HL-60 (cell line): Measurements from ENCODE around the gene TRABD2B.

Source experiments
- CTCF ChIP-seq: IDR thresholded peaks from one replicate; pipeline ENCODE4 v1.5.1; 2011; ENCODE audit warnings: low read length, control low read depth, inconsistent platforms; ENCODE audit not compliant: insufficient read depth
- GABPA ChIP-seq: IDR thresholded peaks from 2 replicates; pipeline ENCODE4 v1.6.1; 2012; ENCODE audit warnings: low read depth
- POLR2AphosphoS5 ChIP-seq: IDR thresholded peaks from 2 replicates; pipeline ENCODE4 v1.6.1; 2012; ENCODE audit warnings: low read depth
- REST ChIP-seq: IDR thresholded peaks from 2 replicates; pipeline ENCODE4 v1.6.1; 2012; ENCODE audit warnings: low read depth; ENCODE audit not compliant: insufficient replicate concordance
- SPI1 ChIP-seq: IDR thresholded peaks from 2 replicates; pipeline ENCODE4 v1.6.1; 2012; ENCODE audit warnings: low read depth, mild to moderate bottlenecking, borderline replicate concordance

DNA sequence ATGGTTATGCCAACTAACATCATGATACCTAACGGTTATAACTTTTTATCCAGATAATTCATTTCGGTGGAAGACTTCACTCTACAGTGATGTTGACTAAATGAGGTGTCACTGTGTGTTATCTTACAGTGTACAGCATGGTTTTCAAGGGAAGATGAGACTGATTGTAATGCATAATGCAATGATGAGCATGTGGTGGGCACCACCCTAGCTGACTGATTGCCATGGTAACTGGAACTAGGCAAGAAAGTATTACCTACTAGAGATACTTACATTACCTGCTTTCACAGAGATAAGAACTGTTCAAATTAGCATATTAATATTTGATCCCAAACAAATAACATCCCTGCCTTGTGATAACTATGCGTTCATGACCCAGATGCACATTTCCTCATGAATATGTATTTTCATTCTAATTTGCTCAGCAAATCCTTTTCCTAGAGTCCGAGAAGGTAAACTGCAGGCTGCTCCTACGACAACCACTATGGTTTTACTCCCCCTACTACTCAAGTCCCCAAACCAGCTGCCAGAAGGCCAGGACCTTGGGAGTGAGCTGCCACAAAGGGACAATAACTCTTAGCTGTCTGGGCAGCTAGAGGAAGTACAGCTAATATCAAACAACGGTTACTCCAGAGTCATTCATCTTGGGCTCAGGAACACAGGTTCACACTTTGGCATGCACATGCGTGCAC is 29.2 kb downstream of the TRABD2B start:
- TF ChIP-seq CTCF (no peak), REST (no peak), POLR2AphosphoS5 (no peak), GABPA (no peak), SPI1 (no peak)
